Stimulated activated CD8-positive, alpha-beta memory T cell treated with anti-CD3 and anti-CD28 coated beads, Interleukin-4, amount 100 ng/mL, for 24 hours (primary cell): Measurements from ENCODE around the gene MICAL2.

Source experiments
- DNase-seq: peaks from one replicate; pipeline ENCODE4 v3.0.0-alpha.2; 2020; ENCODE audit warnings: low read depth

Gene MICAL2

DNA sequence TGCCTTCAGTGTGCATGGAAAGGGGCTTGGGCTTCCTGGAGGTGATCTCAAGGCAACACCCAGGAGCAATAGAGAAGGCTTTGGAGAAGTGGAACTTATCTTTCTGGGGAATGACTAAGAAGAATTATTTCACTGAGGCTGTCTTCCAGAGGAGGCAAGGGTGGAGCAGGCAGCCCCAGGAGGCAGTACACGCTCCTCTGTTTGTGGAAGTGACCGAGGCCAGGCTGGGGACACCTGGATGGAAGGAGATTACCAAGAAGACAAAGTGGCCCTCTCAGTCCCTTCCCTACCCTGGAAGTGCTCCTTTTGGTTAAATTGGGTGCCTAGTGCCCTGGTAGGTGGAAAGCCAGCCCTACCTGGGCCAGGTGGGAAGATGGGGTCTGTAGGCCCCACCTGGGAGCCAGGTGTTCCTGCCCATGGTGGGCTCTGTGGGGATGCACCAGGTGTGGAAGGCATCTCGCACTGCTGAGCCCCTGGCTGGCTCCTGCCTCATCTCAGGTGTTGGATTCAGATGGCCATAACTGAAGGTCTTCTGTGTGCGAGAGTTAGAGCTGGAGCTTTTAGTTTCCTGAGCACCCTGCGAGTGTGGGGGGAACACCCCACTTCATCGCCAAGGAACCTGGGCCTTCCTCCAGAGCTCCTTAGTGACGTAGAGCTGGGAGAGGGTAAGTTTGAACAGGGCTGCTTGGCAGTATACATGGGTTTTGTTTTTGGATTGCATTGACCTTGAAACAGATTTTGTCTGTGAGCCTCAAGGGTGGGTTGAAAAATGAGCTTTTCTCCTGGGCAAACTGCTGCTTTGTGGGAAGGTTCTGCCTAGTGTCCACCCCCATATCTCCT is 46.1 kb downstream of the MICAL2 start:
- DNase-seq = no peak

GRCh38 chr11:12157241-12157661 is 46.9 kb downstream of the MICAL2 start:
- DNase-seq = no peak

GRCh38 chr11:12158909-12159308 is 48.5 kb downstream of the MICAL2 start:
- DNase-seq = no peak

- DNase-seq = no peak
These were observed 49.1 kb downstream of the MICAL2 start for GRCh38 chr11:12159351-12160099.

DNA sequence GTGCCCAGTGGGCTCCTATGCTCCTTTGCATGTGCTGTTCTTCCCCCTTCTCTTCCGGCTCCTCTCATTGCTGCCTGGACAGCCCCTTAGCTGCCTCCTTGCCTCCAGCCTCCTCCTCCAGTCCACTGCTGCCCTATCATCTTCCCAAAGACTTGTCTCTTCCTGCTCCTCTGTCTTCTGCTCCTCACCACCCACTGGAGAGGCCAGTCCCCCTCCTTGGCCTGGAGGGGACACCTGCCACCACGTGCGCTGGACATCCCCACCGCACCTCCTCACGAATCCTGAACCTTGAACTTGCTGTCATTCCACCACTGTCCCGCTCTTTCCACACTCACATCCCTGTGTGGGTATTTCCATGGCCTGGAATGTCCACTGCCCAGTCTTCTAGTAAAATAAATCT is 49.8 kb downstream of the MICAL2 start:
- DNase-seq = no peak

- no peak for DNase-seq
These were observed 50.3 kb downstream of the MICAL2 start for GRCh38 chr11:12160680-12161079.

DNA sequence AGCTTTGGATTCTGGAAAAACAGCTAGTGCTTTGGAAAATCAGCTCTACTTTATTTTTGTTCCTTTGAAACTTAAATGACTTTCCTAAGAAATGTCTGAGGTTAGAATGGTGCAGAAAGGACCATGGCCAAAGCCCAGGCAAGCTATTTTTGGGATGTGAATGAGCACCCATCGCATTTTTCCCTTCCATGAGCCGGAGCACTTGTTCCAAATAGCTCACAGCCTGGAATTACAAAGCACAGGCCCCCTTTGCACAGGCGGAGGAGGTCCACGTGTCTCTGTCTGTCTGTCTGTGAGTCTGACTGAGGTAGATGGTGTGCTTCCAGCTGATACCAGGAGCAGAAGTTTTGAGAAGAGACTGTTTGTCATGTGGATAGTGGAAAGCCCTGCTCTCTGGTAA is 50.7 kb downstream of the MICAL2 start:
- DNase-seq = no peak

GRCh38 chr11:12161603-12162350 is 51.4 kb downstream of the MICAL2 start:
- DNase-seq = no peak

GRCh38 chr11:12162652-12163051 is 52.3 kb downstream of the MICAL2 start:
- DNase-seq = no peak

DNA sequence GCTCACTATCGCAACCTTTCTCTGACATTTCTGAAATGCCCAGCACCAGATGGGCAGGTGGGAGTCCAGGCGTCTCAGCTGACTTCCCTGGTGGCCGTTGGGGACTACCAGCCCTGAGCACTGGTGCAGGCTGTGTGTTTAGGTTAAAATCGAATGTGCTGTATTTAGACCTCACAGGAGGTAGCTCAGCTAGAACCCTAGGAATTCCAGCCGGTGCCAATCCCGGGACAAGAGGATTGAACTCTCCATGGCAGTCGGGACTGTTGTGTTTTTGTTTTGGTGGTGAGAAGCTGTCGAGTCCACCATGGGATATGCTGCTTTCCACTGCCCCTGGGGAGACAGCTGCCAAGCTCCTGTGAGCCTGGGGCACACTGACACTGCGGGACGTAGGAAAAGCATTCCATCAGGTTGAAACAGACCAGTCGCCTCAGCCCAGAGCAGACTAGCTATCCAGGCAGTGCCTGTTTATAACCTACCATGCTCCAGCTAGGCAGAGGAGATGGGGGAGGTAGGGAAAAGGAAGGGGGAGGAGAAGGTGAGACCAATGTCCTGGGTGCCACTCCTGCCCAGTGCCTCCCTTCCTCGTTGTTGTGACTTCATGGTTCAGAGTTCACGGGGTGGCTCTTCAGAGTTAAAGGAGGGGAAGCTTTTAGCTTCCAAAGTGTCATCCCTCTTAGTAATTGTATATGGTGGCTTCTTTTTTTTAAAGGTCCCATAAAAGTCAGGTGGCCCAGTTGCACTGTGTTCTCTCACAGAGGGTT is 53.0 kb downstream of the MICAL2 start:
- no peak for DNase-seq

GRCh38 chr11:12164061-12165014 is 53.9 kb downstream of the MICAL2 start:
- DNase-seq = no peak

DNA sequence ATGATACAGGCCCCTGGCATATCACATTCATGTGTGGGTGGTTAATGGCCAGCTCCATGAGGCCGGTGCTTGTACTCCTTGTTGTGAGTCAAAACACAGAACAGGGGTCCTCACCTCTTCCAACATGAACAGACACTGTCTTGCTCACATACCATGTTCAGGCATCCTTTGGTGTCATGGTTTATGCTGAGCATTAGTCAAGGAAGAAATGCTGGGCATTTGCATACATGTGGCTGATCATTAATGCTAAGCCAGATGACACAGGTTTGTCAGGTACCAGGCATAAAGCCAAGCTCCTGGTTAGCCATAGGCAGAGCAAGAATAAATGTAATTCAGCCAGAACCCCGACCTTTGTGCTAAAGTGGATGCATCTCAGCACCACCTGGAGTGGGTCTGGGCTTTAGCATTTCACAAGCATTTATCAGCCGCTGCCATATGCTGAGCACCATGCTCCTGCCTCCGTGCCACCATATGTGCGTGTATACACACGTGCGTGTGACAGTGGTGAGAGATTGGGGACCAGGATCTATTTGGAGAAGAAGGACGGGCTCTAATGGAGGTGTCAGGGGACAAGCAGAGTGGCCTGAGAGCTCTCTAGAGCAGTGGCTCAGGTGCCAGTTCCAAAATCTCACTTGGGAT is 55.0 kb downstream of the MICAL2 start:
- no peak for DNase-seq

DNA sequence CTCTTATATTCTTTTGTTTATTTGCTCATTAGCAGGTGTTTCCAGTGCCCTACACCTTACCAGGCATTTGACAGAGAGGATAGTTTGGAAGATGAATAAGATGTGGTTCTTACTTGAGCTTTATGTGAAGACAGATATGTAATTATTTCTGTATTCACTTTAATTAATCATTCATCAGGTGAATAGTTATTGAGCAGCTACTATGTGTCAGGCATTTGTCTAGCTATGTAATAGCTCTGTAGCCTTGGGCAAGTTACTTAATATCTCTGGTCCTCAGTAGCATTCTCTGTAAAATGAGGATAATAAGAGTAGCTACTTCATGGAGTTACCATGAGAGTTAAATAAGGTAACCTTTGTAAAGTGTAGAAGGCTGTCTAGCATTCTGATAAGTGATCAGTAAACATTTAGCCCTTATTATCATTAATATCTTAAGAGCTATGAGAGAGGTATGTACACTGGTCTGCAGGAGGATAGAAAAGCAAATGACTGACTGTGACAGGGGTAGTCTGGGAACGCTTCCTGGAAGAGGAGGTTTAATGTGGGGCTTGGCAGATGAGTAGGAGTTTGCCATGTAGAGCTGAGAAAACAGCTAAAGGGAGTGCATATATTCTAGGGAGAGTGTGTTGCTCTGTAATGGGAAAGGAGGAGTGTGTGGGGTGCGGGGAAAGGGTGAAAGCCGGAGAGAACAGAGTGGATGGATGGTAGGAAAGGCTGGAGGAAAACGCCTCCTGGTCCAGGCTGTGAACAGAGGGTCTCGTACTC is 56.1 kb downstream of the MICAL2 start:
- no peak for DNase-seq

DNA sequence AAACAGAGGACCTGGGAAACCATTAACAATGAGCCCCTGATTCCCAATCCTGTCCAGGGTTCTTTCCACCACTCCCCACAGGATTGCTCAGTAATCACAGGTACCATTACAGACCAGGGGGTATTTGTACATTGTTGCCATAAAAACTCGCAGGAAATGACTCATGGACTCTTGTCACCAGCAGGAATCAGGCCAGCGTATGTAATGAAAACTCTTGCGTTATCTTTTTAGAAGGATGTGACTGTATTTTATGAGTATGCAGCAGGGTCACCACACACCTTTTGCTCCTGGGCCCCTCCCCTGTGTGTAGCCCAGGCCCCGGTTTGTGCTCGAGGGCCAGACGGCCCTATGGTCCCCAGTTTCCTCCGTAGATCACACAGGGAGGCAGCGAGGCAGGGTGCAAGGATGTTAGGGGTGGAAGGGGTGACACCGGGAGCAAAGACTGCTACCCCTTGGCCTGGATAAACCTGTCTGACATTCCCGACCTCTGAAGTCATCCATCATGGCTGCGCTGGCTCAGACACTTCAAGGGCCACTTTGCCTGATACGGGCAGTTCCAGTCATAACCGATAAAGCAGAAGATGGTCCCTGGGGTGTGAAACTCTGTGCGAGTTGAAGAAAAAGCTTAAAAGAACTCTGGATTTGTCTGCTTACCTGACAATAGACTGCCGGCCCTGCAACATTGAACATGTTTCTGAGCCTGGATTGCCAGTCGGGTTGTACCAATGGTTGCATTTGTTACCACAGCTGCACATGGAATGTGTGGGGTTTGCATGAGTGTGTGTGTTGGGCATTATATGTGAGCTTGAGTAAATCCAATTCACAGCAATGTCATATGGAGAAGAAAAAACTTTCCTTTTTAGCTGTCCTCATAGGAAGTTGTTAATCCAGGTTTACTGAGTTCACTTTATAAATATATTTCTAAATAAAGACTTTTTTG is 56.9 kb downstream of the MICAL2 start:
- DNase-seq = no peak

GRCh38 chr11:12168114-12168513 is 57.7 kb downstream of the MICAL2 start:
- DNase-seq = no peak

GRCh38 chr11:12169822-12170221 is 59.4 kb downstream of the MICAL2 start:
- DNase-seq = no peak

GRCh38 chr11:12170501-12170900 is 60.1 kb downstream of the MICAL2 start:
- DNase-seq = no peak

GRCh38 chr11:12170984-12171383 is 60.6 kb downstream of the MICAL2 start:
- no peak for DNase-seq
